SHP77 treated with DMSO at 0.1 percent for 48 hours (cell line): ENCODE results near the gene HSD17B11.
"Not testable (repeated sequence)": the region's sequence is repeated elsewhere in the genome, so short reads cannot be mapped to it uniquely, and the experiment has no call there.

Experiments used
- DNase-seq: peaks from one replicate; lab custom pipeline; 2025; lab: John Stamatoyannopoulos, UW

HSD17B11 gene

DNA sequence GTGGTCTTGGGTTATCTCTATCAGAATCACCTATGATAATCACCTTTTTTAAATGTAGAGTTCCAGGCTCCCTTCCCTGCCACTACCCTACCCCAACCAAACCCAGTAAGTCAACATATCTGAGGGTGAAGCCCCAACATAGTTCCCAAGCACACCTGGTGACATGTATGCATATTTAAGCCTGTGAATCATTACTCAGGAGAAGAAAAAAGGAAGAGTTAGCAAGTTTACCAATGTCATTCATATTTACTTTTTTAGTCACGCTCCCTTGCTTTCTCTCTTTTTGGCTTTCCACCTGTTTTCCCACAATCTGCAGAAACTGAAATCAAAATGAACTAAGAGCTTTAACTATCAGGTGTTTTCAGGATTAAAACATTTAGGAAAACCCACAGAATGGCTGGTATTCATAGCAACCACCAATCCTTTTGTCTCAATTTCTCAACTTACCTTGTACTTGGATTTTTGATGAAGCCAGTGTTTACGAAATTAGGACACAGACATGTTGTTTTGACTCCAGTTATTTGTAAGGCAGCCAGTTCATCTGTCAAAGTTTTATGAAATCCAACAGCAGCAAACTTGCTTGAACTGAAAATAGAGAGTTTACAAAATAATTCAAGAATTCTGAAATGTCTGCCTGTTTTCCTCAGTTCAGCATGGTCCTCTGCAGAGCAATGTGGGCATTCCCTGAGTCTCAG, 34.0 kb downstream of the HSD17B11 start:
- no peak for DNase-seq

- no peak for DNase-seq
Observed at GRCh38 chr4:87354168-87355102, 36.6 kb downstream of the HSD17B11 start.

DNA sequence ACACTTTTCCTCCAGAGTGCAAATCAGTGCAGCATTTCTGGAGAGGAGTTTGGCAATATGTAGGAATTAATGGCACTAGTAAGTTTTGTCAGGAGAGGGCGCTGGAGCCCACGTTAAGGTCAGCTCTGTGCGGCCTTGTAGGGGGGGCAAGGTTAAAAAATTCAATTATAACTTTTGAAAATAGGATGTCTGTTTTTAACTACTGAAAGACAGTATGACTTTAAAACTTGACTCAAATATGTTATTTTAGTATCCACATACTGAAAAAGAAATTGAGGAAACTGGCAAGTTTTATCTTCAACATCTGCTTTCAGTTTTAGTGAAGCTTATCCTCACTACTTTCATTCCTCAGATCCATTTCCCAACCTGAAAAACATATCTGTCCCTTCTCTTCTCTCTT, 37.4 kb downstream of the HSD17B11 start:
- no peak for DNase-seq

DNA sequence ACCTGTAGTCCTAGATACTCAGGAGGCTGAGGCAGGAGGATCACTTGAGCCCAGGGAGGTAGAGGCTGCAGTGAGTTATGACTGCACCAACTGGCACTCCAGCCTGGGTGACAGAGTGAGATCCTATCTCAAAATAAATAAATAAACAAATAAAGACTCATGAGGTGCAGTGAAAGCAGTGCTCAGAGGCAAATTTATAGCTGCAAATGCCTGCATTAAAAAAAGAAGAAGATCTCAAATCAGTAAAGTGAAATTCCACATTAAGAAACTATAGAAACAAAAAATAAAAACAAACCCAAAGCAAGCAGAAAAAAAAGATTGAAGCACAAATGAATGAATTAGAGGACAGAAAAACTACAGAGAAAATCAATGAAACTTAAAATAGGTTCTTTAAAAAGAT, 45.8 kb downstream of the HSD17B11 start:
- DNase-seq: no peak

GRCh38 chr4:87342872-87343271, 48.1 kb downstream of the HSD17B11 start:
- no peak for DNase-seq

DNA sequence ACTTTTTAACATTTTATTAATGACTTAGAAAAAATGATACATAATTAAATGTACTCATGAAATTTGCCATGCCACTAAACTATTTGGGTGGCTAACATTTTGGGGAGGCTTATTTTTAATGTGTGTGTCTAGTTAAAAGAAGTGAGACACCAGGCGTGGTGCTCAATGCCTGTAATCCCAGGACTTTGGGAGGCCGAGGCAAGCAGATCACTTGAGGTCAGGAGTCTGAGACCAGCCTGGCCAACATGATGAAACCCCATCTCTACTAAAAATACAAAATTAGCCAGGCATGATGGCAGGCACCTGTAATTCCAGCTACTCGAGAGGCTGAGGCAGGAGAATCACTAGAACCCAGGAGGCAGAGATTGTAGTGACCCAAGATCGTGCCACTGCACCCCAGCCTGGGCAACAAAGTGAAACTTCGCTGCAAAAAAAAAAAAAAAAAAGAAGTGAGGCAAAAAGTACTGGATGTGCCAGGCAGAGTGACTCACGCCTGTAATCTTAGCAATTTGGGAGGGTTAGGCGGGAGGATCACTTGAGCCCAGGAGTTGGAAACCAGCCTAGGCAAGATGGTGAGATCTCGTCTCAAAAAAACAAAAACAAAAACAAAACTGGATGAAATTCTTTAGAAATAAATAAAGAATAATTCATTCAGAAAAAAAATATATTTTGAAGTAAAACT, 48.9 kb downstream of the HSD17B11 start:
- DNase-seq: not testable (repeated sequence)

DNA sequence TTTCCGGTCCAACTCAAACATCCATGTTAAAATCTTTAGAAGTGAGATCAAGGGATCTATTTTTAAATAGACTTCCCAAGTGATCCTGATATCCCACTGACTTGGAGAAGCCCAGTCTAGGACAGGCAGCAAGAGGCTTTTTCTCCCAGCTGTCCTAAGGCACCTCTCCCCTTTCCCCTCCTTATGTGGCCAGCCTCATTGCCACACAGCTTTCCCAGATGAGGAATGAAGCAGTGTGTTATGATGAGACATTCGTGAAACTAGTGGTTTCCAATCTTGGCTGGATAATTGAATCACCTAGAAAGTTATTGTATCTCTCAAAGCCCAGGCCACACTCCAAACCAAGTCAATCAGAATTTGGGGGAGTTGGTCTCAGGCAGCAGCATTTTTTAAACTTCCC, 51.5 kb downstream of the HSD17B11 start:
- DNase-seq: no peak

DNA sequence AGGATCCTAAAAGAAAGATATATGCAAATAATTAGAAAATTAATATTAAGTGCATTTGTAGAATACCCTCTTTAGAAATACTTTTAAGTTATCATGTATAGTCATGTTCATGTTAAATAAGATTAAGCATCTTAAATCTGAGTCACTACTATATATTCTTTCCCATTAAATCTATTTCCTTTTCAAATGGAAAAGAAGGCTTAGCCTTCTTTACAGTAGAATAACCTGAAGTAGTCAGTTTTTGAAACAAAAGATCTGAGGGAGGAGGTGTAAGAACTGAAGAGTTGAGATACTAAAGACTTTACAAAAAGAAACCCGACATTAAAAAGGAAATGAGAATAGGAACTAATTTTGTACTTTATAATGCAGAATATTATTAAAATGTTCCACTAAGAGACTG, 53.6 kb downstream of the HSD17B11 start:
- DNase-seq: no peak

- DNase-seq: no peak
Observed at GRCh38 chr4:87333267-87333666, 57.7 kb downstream of the HSD17B11 start.

- no peak for DNase-seq
Observed at GRCh38 chr4:87330761-87331160, 60.2 kb downstream of the HSD17B11 start.

GRCh38 chr4:87327136-87327535, 63.9 kb downstream of the HSD17B11 start:
- DNase-seq: no peak

GRCh38 chr4:87326460-87326859, 64.5 kb downstream of the HSD17B11 start:
- DNase-seq: no peak

DNA sequence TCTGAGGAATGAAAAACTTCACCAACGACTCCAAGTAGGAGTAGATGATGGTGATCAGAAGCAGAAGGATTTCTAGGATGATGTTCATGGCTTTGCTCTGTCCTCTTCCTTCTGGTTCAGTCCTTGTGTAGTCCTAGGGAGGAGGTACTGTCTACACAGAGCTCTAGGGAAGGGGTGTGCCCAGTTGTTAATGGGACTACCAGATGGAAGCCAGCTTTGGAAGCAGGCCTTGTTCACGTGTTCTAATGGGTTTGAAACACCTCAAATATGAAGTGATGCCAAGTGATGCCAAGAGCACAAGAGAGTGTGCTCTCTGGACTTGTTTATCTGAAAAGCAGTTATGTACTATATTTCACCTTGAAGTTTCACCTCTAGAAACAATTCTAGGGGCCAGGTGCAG, 68.2 kb downstream of the HSD17B11 start, which contains the start of gene HSD17B13:
TSS of gene HSD17B13 (minus strand) at position 129 of the 400 bp plus-strand sequence. CDS start at position 88, 41 bp downstream.
- DNase-seq: no peak

DNA sequence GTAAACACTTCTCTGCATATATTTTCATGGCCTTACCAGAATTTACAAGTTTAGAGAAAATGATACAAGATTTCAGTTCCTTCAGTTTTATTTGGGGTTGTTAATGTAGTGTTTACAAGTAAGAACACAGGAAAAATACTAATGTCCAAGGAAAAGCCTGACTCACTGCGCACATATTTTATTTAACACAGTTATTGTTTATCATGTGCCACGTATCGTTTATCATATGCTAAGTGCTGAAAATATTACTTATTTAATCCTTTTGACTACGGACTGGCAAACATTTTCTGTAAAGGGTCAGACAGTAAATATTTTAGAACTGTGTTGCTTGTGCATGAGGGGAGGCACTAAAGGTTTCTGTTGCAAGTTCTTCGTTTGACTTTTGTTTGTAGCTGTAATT, 69.1 kb downstream of the HSD17B11 start:
- DNase-seq: no peak

DNA sequence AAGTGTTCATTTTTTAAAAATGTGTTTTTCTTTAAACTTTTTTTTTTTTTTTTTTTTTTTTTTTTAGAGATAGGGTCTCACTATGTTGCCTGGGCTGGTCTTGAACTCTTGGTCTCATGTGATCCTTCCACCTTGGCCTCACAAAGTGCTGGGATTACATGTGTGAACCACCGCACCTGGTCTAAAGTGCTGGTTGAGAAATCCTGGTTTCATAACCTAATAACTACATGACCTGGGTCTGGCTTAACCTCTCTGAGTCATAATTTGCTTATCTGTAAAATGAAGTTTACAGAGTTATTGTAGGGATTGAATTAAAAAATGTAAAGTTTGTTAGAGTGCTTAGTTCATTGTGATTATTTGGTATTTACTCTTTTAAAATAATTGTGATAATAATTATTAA, 73.5 kb downstream of the HSD17B11 start:
- DNase-seq: no peak

- no peak for DNase-seq
Observed at GRCh38 chr4:87316961-87317360, 74.0 kb downstream of the HSD17B11 start.

DNA sequence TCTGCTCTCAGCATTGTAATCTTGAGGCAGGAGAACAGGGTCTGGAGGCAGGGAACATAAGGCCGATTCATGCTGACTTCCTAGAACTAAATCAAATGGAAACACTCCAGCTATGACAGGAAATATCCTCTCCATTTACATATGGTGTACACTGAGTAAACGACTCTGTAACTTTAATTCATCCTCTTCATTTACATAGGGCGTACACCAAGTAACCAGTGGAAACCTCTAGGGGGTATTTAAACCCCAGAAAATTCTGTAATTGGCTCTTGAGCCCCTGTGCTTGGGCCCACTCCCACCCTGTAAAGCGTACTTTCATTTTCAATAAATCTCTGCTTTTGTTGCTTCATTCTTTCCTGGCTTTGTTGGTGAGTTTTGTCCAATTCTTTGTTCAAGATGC, 76.0 kb downstream of the HSD17B11 start:
- DNase-seq: not testable (repeated sequence)

GRCh38 chr4:87313756-87314155, 77.2 kb downstream of the HSD17B11 start:
- no peak for DNase-seq

GRCh38 chr4:87311684-87312083, 79.3 kb downstream of the HSD17B11 start:
- no peak for DNase-seq

GRCh38 chr4:87310691-87311335, 80.2 kb downstream of the HSD17B11 start:
- DNase-seq: no peak

GRCh38 chr4:87309625-87310024, 81.4 kb downstream of the HSD17B11 start:
- no peak for DNase-seq

- no peak for DNase-seq
Observed at GRCh38 chr4:87306056-87306455, 84.9 kb downstream of the HSD17B11 start.
